HG03108 (cell line): ENCODE results near the gene ERH.

Experiments used
- ATAC-seq: cut with Tn5 transposase; IDR thresholded peaks from one replicate; pipeline ENCODE4 v1.9.1; 2021; ENCODE audit warnings: moderate library complexity; ENCODE audit not compliant: unreplicated experiment

ERH gene

GRCh38 chr14:69357544-69358200 lies 40.4 kb downstream of the ERH start:
- no peak for ATAC-seq

- ATAC-seq: no peak
These were observed 41.1 kb downstream of the ERH start for GRCh38 chr14:69356903-69357543.

GRCh38 chr14:69355607-69356281 lies 42.4 kb downstream of the ERH start:
- no peak for ATAC-seq

- ATAC-seq: no peak
These were observed 42.9 kb downstream of the ERH start for GRCh38 chr14:69355154-69355597.

- peak; percentile 93 for ATAC-seq
These were observed 43.5 kb downstream of the ERH start for GRCh38 chr14:69354383-69355153.

GRCh38 chr14:69353168-69353567 lies 44.9 kb downstream of the ERH start:
- no peak for ATAC-seq

- ATAC-seq: no peak
These were observed 46.2 kb downstream of the ERH start for GRCh38 chr14:69351911-69352310.

GRCh38 chr14:69351385-69351784 lies 46.7 kb downstream of the ERH start:
- no peak for ATAC-seq

- no peak for ATAC-seq
These were observed 47.2 kb downstream of the ERH start for GRCh38 chr14:69350892-69351291.

- ATAC-seq: no peak
These were observed 48.9 kb downstream of the ERH start for GRCh38 chr14:69349091-69349777.

- no peak for ATAC-seq
These were observed 51.4 kb downstream of the ERH start for GRCh38 chr14:69346710-69347109.

GRCh38 chr14:69345402-69345801 lies 52.7 kb downstream of the ERH start:
- no peak for ATAC-seq

GRCh38 chr14:69344171-69344570 lies 53.9 kb downstream of the ERH start:
- no peak for ATAC-seq

- ATAC-seq: no peak
These were observed 55.1 kb downstream of the ERH start for GRCh38 chr14:69342928-69343525.

- ATAC-seq: no peak
These were observed 58.7 kb downstream of the ERH start for GRCh38 chr14:69339426-69339825.

GRCh38 chr14:69337984-69338383 lies 60.1 kb downstream of the ERH start:
- ATAC-seq: no peak

GRCh38 chr14:69335371-69335771 lies 62.7 kb downstream of the ERH start:
- ATAC-seq: no peak

GRCh38 chr14:69334576-69334975 lies 63.5 kb downstream of the ERH start:
- ATAC-seq: no peak

- no peak for ATAC-seq
These were observed 64.2 kb downstream of the ERH start for GRCh38 chr14:69333791-69334337.

- no peak for ATAC-seq
These were observed 65.2 kb downstream of the ERH start for GRCh38 chr14:69332782-69333395.
